GM18498 (cell line): ENCODE measurements around the gene HCFC2.
"Not testable (repeated sequence)": the region's sequence is repeated elsewhere in the genome, so short reads cannot be mapped to it uniquely, and the experiment has no call there.

ENCODE experiments used
- ATAC-seq: cut with Tn5 transposase; IDR thresholded peaks from one replicate; pipeline ENCODE4 v1.9.1; 2021; ENCODE audit warnings: mild to moderate bottlenecking, moderate library complexity; ENCODE audit not compliant: unreplicated experiment

HCFC2 gene

DNA sequence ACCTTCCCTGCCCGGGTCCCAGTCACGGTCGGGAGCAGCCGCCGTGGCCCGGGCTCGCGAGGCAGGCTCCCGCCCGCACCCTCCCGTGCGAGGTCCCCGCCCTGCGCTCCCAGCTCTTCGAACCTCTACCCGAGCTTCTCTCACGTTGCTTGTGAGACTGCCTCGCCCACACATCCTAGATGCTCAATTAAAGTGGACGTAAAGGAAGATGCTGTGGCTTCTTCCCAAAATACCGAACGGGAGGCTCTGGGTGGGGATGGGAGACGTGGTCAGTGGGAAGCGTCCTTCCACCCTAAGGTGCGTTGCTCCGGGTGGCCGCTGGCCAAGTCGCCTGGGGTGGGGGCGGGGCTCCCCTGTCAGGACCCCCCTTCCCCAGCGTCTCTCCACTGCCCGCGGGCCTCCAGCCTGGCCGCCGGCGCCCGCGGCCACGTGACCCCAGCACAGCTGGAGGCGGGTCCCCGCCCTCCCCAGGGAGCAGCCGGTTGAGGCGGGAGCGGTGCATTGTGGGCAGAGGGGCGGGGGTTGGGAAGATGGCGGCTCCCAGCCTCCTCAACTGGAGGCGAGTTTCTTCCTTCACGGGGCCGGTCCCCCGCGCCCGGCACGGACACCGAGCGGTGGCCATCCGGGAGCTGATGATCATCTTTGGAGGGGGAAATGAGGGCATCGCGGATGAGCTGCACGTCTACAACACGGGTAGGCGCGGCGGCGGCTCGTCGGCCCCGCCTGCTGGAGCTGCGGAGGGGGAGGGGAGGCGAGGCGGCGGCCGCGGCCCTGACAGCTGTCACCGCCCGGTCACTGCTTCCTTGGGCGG is at the start of gene HCFC2:
Gene HCFC2, plus strand, starts transcription at position 501 of the 811 bp plus-strand sequence. Its CDS starts 30 bp downstream, at position 531.
- peak; percentile 89 for ATAC-seq

- ATAC-seq: not testable (repeated sequence)
Observed at GRCh38 chr12:104021862-104022261, 42.5 kb upstream of the HCFC2 start.

GRCh38 chr12:104022786-104023185 is 41.5 kb upstream of the HCFC2 start:
- no peak for ATAC-seq

GRCh38 chr12:104023710-104024109 is 40.6 kb upstream of the HCFC2 start:
- no peak for ATAC-seq

- ATAC-seq: no peak
Observed at GRCh38 chr12:104024348-104024747, 40.0 kb upstream of the HCFC2 start.

- no peak for ATAC-seq
Observed at GRCh38 chr12:104025771-104026170, 38.6 kb upstream of the HCFC2 start.

DNA sequence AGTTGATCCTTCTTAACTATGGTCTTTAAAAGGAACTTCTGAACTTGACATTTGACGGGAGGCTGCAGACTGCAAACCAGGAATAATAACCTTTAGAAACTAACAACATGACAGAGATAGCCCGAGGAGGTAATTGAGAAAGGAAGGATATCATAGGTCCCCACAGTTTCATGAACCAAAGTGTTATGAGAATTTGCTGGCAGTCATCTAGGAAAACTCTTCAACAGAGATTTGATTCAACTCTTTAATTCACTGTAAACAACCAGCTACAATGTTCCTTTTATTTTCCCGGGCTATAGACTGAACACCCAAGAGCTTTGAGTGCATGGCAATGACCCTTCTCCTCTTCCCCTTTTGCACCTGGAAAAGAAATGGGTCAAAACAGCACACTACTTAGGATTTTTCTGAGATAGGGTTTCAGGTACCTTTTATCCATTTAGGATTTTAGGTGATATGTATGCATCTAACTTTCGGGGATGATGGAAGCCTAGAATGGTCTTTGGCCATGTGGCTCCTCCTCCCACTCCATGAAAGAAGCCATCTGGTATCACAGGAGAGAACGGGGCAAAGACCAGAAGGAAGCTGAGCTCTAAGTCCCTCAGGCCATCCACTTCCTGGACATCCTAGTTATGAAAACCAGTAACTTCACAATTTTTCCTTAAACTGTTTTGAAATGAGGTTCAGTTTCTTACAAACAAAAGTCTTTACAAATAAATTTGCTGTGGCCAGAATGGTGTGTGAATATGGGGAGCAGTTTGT is 37.3 kb upstream of the HCFC2 start:
- no peak for ATAC-seq

DNA sequence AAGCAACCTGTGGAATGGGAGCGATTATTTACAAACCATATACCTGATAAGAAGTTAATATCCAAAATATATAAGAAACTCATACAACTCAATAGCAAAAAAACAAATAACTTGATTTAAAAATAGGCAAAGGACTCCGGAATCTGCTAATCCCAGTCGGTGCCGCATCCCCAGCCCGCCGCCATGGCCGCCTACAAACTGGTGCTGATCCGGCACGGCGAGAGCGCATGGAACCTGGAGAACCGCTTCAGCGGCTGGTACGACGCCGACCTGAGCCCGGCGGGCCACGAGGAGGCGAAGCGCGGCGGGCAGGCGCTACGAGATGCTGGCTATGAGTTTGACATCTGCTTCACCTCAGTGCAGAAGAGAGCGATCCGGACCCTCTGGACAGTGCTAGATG is 33.7 kb upstream of the HCFC2 start:
- ATAC-seq: not testable (repeated sequence)

GRCh38 chr12:104036143-104036542 is 28.2 kb upstream of the HCFC2 start:
- ATAC-seq: not testable (repeated sequence)

GRCh38 chr12:104039769-104040168 is 24.6 kb upstream of the HCFC2 start:
- ATAC-seq: not testable (repeated sequence)

GRCh38 chr12:104042580-104042979 is 21.8 kb upstream of the HCFC2 start:
- no peak for ATAC-seq

GRCh38 chr12:104044158-104044557 is 20.2 kb upstream of the HCFC2 start:
- ATAC-seq: no peak

- no peak for ATAC-seq
Observed at GRCh38 chr12:104046306-104046705, 18.0 kb upstream of the HCFC2 start.

GRCh38 chr12:104048162-104048561 is 16.2 kb upstream of the HCFC2 start:
- ATAC-seq: no peak

DNA sequence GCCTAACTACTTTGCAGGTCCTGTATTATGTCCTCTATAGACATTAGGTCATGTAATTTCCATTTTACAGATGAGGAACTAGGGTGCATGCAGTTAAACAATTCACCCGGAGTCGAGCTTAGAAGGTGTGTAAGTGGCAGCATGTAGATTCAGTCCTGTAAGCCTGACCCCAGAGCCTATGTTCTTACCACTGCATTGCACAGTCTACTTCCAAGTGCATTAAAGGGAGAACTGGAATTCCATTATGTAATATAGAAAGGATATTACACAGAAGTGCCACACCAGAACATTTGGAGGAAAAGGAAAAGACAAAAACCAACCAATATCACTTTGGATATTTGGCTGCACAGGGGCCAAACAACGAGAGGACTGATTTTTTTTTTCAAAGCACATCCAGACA is 15.5 kb upstream of the HCFC2 start:
- no peak for ATAC-seq

DNA sequence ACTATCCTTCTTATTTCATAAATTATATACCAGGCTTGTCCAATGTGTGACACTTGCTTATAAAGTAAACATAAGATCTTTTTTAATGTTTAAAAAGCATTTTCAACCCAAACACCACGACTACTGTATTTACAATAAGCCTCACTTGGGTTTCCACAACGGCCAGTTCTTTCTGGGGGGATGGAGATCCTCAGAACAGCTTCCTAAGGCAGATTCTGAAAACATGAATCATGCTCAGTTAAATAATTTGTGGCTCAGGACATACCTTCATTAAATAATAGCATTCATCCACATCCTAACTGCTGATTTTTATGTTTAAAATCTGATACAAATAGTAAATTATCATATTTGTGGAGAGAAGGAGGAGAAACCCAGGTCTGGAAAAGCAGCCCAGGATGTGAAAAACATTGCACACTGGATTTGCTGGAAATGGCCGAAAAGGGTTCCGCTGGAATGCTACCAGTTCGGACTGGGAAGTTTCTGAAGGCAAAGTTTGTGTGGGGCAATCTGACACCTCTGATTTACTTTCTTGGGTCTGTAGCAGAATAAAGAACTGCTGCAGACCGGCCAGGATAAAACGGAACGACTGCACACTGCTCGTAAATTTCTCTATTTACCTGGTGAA is 14.9 kb upstream of the HCFC2 start:
- ATAC-seq: no peak

- no peak for ATAC-seq
Observed at GRCh38 chr12:104049903-104050356, 14.4 kb upstream of the HCFC2 start, which contains the start of gene GLT8D2. TSS of gene GLT8D2 (minus strand) at chr12:104050187. CDS start at chr12:104019648, 30,539 bp downstream.

GRCh38 chr12:104050436-104050835 is 13.9 kb upstream of the HCFC2 start:
- no peak for ATAC-seq

GRCh38 chr12:104054681-104055346 is 9.5 kb upstream of the HCFC2 start:
- ATAC-seq: no peak

DNA sequence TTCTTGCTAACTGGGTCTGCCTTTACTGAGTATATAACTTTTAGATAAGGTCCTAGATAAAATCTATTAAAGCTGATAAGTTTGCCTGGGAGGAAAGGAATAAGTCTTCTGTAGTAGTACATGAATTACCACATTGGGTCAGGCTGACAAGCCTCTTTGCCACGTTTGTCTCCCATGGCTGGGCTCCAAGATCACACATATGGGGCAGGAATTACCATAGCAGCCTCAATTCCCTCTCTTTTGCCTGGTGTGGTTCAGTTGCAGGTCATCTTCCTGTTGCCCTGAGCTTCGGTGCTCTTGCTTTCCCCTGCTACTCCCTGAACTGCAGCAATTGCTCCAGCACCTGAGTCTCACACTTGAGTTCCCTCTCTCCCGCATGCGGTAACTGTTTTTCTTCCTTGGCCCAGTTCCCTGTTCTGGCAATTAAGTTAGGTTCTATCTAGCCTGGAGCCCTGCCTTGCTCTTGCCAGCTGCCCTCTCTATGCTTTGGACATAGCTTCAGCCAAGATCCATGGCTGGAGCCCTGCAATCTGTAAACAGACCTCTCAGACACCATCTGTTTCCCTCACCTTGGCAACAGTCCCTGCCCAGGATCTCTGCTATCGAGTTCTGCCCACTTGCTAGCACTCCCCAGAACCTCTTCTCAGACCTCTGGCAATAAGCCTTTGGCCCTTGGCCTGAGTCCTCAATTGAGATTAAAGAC is 8.5 kb upstream of the HCFC2 start:
- ATAC-seq: no peak
